ENCODE measurements around the gene CSNK1G2. TPM values are rescaled to one million over a fixed set of nuclear protein-coding genes. Genes with fewer than 3 reads are reported as not detected.

The CSNK1G2 gene
- total RNA-seq, 1 donor = 96.7 TPM

DNA sequence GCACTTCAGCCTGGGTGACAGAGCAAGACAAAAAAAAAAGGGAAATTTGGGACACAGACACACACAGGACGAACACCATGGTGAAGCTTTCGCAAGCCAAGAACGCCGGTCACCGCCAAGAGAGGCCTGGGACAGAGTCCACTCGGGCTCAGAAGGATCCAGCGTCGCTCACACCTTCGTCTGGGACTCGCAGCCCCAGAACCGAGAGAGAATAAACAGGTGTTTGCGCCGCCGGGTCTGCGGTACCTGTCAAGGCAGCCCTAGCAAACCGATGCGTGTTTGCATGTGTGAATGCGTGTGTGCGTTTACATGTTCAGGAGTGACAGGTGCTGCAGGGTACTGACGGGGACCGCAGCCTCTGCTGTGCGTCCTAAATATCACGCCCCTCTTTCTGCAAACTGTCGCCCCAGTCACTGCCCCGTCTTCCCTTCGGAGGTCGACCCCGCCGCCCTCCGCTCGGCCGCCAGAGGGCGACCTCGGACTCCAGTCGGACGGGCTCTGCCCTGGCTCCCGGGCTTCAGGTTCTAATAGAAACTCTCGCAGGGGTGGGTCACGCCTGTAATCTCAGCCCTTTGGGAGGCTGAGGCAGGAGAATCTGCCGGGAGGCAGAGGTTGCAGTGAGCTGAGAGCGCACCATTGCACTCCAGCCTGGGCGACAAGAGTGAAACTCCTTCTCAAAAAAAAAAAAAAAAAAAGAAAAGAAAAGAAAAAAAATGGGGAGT, 11.8 kb upstream of the CSNK1G2 start:
- H3K4me3 ChIP-seq (ENCODE audit: low read length) = peak overlapping the region; percentile 28
- H3K9me3 ChIP-seq (ENCODE audit: low read depth, low read length) = no peaks in the 10 kb centered on the region

DNA sequence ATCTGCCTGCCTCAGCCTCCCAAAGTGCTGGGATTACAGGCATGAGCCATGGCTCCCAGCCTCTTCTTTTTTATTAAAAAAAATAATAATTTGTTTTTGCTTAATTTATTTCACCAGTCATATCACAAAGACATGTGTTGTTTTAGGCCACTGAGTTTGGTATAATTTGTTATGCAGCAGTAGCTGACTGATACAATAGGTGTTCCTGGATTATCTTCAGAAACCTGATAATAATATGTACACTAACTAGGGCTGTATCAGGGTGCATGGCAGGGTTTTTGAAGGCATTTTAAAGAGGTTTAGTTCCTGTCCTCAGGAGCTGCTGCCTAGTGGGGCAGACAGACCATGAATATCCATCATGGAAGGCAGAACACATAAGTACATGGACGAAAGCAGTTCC, 9.5 kb upstream of the CSNK1G2 start:
- H3K4me3 ChIP-seq (ENCODE audit: low read length) = no peak overlapping the region
- H3K4me1 ChIP-seq (ENCODE audit: insufficient read depth, low read length) = peaks cover 21% of the 10 kb centered on the region
- H3K9me3 ChIP-seq (ENCODE audit: low read depth, low read length) = no peaks in the 10 kb centered on the region
- no peaks in the 10 kb centered on the region for H3K27me3 ChIP-seq (ENCODE audit: insufficient read depth, low read length)

More for the DNA sequence above, 11.8 kb upstream of the CSNK1G2 start:
- Histone ChIP-seq H3K4me1 (ENCODE audit: insufficient read depth, low read length) (peaks cover 21% of the 10 kb centered on the region), H3K27me3 (ENCODE audit: insufficient read depth, low read length) (no peaks in the 10 kb centered on the region)

DNA sequence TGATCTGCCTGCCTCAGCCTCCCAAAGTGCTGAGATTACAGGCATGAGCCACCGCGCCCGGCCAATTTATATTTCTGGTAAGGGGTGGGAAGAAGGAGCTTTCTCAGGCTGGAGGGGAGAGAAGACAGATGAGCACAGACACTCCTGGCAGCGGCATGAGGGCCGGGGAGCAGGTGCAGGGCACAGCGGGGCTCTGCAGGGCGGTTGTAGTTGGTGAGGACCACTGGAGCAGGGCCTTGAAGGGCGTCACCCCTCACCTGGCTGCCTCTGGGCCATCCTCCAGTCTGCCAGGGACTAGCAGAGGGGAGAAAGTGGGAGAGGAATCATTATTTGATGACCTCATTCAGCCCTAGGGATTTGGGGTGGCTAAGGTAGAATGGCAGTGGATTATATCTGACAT, 8.6 kb upstream of the CSNK1G2 start:
- H3K9me3 ChIP-seq (ENCODE audit: low read depth, low read length) = no peaks in the 10 kb centered on the region
- H3K4me1 ChIP-seq (ENCODE audit: insufficient read depth, low read length) = peaks cover 21% of the 10 kb centered on the region
- no peak overlapping the region for H3K4me3 ChIP-seq (ENCODE audit: low read length)
- no peaks in the 10 kb centered on the region for H3K27me3 ChIP-seq (ENCODE audit: insufficient read depth, low read length)

DNA sequence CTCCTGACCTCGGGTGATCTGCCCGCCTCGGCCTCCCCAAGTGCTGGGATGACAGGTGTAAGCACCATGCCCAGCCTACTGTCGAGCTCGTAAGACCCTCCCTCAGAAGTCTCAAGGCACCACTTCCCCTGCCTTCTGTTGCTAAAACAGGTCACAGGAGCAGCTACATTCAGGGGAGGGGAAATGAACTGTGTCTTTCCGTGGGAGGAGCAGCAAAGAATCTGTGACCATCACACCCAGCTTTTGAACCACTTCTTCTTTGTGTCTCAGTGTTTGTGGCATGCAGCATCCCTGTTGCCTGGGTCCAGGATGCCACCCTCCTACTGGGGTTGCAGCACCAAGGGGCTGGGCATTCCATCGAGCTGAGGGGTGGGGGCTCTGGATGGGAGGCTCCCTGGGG, 7.7 kb upstream of the CSNK1G2 start:
- H3K4me3 ChIP-seq (ENCODE audit: low read length) = no peak overlapping the region
- no peaks in the 10 kb centered on the region for H3K9me3 ChIP-seq (ENCODE audit: low read depth, low read length)
- H3K4me1 ChIP-seq (ENCODE audit: insufficient read depth, low read length) = peaks cover 21% of the 10 kb centered on the region
- H3K27me3 ChIP-seq (ENCODE audit: insufficient read depth, low read length) = no peaks in the 10 kb centered on the region

DNA sequence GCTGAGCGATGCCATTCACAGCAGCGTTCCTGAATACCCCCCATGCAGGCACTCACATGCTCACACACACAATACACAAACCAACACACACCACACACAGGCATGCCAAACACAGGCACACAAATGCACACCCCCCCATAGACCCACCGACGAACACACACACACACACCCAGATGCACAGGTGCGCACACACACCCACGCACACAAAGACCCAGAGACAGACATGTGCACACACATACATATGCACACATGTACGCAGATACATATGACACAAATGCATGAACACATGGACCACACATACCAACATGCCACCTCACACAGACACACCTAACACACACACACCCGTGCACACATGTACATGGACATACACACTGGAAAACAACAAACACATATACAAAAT, 7.0 kb upstream of the CSNK1G2 start:
- Histone ChIP-seq H3K4me1 (ENCODE audit: insufficient read depth, low read length) (peaks cover 19% of the 10 kb centered on the region), H3K27me3 (ENCODE audit: insufficient read depth, low read length) (no peaks in the 10 kb centered on the region), H3K9me3 (ENCODE audit: low read depth, low read length) (no peaks in the 10 kb centered on the region), H3K4me3 (ENCODE audit: low read length) (no peak overlapping the region)

DNA sequence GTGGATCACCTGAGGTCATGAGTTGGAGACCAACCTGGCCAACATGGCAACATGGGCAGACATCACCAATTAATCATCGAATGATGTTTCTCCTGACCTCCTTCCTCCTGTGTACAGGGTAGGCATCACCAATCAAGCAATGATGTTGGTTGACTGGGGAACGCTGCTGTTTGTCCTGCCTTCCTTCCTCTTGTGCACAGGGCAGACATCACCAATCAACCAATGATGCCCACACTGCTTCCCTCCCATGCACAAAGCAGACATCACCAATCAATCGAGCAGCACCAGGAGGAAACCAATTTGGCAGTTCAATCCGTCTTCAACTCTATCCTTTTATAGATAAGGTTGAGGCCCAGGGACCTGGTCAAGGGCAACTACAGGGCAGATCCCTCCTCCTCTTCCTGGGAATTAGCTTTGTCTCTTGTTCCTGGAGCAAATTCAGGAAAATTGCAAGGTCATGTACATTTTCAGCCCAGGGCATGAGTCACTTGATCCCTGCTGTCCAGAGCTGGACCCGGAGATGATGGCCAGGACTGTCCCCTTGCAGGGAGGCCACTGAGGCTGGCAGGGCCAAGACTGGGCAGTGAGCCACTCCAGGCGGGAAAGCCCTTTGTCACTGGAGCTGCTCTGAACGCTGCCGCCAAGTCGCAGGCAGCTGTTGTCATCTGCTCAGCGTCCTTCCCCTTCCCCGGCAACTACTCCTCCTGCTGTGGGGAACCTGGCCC, 5.3 kb upstream of the CSNK1G2 start:
- no peaks in the 10 kb centered on the region for H3K27me3 ChIP-seq (ENCODE audit: insufficient read depth, low read length)
- H3K4me1 ChIP-seq (ENCODE audit: insufficient read depth, low read length) = peaks cover 15% of the 10 kb centered on the region
- H3K9me3 ChIP-seq (ENCODE audit: low read depth, low read length) = no peaks in the 10 kb centered on the region
- no peak overlapping the region for H3K4me3 ChIP-seq (ENCODE audit: low read length)

DNA sequence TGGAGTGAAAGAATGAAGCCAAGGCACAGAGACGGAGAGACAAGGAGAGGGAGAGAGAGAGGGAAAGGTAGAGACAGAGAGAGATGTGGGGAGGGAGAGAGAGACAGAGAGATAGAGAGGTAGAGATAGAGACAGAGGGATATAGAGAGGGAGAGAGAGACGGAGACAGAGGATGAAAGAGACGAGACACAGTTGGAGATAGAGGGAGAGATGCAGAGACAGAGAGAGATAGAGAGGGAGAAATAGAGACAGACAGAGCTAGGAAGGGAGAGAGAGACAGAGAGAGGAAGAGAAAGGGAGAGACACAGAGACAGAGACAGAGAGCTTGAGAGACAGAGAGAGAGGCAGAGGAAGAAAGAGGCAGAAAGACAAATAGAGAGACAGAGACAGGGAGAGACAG, 4.5 kb upstream of the CSNK1G2 start:
- H3K4me1 ChIP-seq (ENCODE audit: insufficient read depth, low read length) = peaks cover 15% of the 10 kb centered on the region

DNA sequence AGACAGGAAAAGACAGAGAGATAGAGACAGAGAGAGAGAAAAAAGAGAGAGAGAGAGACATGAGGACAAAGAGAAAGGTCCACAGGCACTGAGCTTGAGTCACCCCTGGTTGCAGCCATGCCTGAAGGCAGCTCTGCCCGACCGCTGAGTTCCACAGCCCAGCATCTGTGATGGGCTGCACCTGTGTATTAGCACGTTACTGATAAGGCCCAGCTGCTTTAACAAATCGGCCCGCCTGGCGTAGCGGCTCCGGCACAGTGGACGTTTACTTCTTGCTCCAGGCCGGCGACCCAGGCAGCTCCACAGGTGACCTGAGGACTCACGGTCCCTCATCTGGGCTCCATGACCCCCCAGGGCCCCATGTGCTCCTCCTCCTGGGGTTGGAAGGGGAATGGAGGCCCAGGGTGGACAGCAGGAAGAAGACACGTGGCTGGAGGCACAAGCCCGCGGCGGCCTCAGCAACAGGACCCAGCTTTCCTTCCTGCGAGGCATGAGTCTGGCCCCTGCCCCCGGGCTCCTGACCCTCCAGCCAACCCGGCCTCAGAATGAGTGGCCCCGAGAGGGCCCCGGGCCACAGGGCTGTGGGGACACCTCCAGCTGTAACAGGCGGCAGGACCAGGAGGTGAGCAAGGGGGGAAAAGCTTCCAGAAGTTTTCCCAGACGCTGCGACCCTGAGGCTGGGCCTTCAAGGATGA, 3.9 kb upstream of the CSNK1G2 start:
- H3K27me3 ChIP-seq (ENCODE audit: insufficient read depth, low read length) = no peaks in the 10 kb centered on the region
- H3K9me3 ChIP-seq (ENCODE audit: low read depth, low read length) = no peaks in the 10 kb centered on the region
- H3K4me3 ChIP-seq (ENCODE audit: low read length) = no peak overlapping the region
- peaks cover 15% of the 10 kb centered on the region for H3K4me1 ChIP-seq (ENCODE audit: insufficient read depth, low read length)

More for the DNA sequence above, 4.5 kb upstream of the CSNK1G2 start:
- no peak overlapping the region for H3K4me3 ChIP-seq (ENCODE audit: low read length)
- H3K9me3 ChIP-seq (ENCODE audit: low read depth, low read length) = no peaks in the 10 kb centered on the region
- no peaks in the 10 kb centered on the region for H3K27me3 ChIP-seq (ENCODE audit: insufficient read depth, low read length)

DNA sequence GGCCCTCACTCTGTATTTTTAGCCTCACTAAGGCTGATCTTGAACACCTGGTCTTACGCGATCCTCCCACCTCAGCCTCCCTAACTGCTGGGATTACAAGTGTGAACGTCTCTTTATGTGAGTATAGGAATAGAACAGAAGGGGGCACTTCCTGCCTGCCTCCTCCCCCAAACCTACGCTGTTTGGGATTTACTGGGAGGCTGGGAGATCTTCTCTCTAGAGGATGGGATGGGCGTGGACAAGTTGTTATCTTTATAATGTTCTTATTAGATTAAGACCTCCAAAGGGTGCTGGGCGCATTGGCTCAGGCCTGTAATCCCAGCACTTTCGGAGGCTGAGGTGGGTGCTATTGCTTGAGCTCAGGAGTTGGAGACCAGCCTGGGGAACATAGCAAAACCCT, 2.9 kb upstream of the CSNK1G2 start:
- H3K4me3 ChIP-seq (ENCODE audit: low read length) = no peak overlapping the region
- peaks cover 18% of the 10 kb centered on the region for H3K4me1 ChIP-seq (ENCODE audit: insufficient read depth, low read length)
- H3K9me3 ChIP-seq (ENCODE audit: low read depth, low read length) = no peaks in the 10 kb centered on the region
- no peaks in the 10 kb centered on the region for H3K27me3 ChIP-seq (ENCODE audit: insufficient read depth, low read length)

DNA sequence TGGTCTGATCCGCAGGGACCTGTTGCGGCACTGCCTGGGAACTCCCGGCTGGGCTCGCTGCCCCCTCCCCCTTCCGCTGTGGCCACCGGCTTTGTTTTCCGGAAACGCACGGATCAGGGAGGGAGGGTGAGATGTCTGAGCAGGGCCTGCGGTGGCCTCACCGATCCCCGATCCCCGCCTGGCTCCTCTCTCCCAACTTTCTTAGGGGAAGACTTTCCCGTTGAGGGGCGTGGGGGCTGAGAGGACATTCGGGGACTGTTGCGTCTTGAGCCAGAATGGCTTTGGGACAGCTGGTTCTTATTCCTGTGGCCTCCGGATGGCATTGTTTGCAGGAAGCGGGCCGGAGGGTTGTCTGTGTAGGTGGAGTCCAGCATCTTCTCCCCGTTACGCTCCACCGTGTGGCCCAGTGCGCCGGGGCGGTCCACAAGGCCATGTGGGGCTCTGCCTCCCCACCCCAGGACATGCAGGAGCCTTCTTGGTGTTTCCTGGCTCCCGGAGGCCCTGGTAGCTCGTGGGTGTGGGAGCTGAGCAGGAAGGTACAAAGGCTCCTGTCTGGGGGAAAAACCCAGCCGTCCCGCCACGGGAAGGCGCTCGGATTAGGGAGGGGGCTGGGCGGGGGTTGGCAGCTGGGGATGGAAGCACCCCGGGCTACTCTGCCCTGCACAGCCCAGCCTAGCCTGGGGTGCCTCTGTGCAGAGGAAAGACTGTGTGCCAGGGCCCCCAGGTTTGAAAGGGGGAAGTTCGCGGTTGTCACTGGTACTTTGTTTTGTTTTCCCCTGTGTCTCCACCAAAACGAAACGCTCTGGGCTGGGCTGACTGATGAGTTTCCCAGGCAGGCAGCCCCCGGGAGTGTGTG, 1.3 kb downstream of the CSNK1G2 start:
- H3K4me1 ChIP-seq (ENCODE audit: insufficient read depth, low read length) = peaks cover 43% of the 10 kb centered on the region

DNA sequence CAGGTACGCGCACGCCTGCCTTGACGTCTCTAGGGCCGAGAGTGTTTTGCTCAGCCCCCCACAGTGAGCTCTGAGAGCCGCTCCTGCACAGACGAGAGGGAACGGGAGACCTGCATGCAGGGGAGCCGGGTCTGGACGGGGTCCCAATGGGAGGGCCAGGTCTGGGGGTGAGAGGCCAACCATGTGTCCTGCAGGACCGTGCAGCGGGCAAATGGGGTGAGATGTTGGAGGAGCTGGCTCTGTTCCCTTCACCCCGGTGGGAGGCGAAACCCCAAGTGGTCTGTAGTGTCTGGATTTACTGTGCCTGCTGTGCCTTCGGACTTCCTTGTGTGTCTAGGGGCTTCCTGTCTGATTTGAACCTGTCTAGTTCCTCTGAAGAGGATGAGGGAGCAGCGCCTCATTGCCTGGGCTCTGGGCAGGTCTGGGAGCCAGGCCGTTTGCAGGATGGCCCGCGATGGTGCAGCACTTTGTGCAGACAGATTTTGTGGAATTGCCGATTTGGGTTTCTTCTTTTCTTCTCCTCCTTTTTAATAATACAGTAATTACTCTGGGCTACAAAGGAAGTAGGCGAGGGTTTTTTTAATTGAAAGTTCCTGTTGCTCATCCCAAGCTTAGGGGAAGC, 2.1 kb downstream of the CSNK1G2 start:
- H3K27me3 ChIP-seq (ENCODE audit: insufficient read depth, low read length) = no peaks in the 10 kb centered on the region
- no peaks in the 10 kb centered on the region for H3K9me3 ChIP-seq (ENCODE audit: low read depth, low read length)
- peaks cover 51% of the 10 kb centered on the region for H3K4me1 ChIP-seq (ENCODE audit: insufficient read depth, low read length)
- H3K4me3 ChIP-seq (ENCODE audit: low read length) = peak overlapping the region; percentile 80

More for the DNA sequence above, 1.3 kb downstream of the CSNK1G2 start:
- H3K9me3 ChIP-seq (ENCODE audit: low read depth, low read length) = no peaks in the 10 kb centered on the region
- H3K27me3 ChIP-seq (ENCODE audit: insufficient read depth, low read length) = no peaks in the 10 kb centered on the region
- peak overlapping the region; percentile 80 for H3K4me3 ChIP-seq (ENCODE audit: low read length)

DNA sequence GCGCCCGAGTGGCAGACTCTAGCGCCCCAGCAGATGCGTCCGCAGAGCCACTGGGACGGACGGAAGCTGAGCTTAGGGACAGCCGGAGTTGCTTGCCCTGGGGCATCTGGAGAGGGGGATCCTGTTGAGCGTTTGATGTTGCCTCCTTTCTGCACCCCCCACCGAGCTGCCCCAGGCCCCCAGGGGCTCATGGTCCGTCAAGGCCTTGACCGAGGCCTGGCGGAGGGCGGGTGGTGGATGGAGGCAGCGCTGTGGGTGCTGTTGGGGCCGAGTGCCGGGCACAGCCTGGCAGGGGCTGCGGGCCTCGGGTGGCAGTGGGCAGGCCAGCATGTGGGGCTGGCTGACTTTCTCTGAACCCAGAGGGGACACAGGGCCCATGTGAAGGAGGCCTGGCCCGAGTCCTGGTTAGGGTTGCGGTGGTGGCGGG, 2.7 kb downstream of the CSNK1G2 start:
- Histone ChIP-seq H3K9me3 (ENCODE audit: low read depth, low read length) (no peaks in the 10 kb centered on the region), H3K4me3 (ENCODE audit: low read length) (peak overlapping the region; percentile 80), H3K4me1 (ENCODE audit: insufficient read depth, low read length) (peaks cover 56% of the 10 kb centered on the region), H3K27me3 (ENCODE audit: insufficient read depth, low read length) (no peaks in the 10 kb centered on the region)

DNA sequence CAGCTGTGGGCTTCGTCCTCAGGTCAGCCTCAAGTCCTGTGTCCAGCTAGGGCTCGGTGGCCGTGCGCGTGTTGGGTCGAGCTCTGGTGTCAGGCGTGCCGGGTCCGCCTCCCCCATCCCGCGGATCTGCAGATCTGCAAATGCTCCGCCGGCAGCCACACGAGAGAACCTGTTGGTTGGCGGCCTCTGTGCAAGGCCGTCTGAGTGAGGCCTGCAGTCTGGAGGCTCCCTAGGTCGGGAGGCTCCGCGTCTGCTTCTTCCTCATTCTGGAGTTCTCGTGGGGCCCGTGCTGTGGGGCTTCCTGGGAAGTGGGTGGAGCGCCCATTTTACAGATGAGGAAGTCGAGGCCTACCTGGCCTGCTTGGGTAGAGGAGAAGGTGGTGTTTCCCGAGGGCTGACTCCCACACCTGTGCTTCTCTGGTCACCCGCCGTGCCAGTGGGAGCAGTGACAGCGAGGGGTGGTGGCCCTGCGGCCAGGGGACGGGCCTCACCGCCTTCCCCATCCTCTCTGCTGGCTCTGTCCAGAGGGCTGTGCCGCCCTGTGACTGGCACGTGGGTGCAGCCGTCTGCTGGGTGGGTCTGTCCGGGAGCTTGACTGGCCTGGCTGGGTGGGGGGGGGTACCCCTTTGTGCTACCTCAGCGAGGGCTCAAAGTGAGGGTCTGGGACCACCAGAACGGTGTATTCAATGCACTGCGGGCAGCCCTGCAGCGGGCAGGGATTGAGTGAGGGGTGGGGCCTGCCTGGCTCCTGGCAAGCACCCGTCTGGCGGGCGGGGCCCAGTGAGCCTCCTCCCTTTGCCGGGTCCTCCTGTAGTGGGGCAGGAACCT, 3.3 kb downstream of the CSNK1G2 start:
- Histone ChIP-seq H3K27me3 (ENCODE audit: insufficient read depth, low read length) (no peaks in the 10 kb centered on the region), H3K4me3 (ENCODE audit: low read length) (no peak overlapping the region), H3K9me3 (ENCODE audit: low read depth, low read length) (no peaks in the 10 kb centered on the region), H3K4me1 (ENCODE audit: insufficient read depth, low read length) (peaks cover 62% of the 10 kb centered on the region)
